DND-41 (cell line): ENCODE results near the gene NR1H2.

Experiments used
- CTCF ChIP-seq: IDR thresholded peaks from 2 replicates; pipeline ENCODE4 v1.5.1; 2012; ENCODE audit warnings: borderline replicate concordance, low read length, moderate library complexity, mild to moderate bottlenecking; ENCODE audit not compliant: poor library complexity, severe bottlenecking; ENCODE audit errors: extremely low read depth
- EZH2 ChIP-seq: IDR thresholded peaks from 3 replicates; pipeline ENCODE4 v1.6.1; 2012; ENCODE audit warnings: borderline replicate concordance, low read depth, mild to moderate bottlenecking, moderate library complexity, low read length, inconsistent platforms; ENCODE audit not compliant: severe bottlenecking

- no peak for TF ChIP-seq EZH2
- peak; percentile 86 for TF ChIP-seq CTCF
These were observed 7.3 kb upstream of the NR1H2 start for GRCh38 chr19:50368649-50369570.
